ENCODE results near the gene CIART. TPM values are rescaled to one million over a fixed set of nuclear protein-coding genes. Genes with fewer than 3 reads are reported as not detected.

CIART gene
- total RNA-seq, 1 experiment from 2014 or later, result 19.0 TPM

DNA sequence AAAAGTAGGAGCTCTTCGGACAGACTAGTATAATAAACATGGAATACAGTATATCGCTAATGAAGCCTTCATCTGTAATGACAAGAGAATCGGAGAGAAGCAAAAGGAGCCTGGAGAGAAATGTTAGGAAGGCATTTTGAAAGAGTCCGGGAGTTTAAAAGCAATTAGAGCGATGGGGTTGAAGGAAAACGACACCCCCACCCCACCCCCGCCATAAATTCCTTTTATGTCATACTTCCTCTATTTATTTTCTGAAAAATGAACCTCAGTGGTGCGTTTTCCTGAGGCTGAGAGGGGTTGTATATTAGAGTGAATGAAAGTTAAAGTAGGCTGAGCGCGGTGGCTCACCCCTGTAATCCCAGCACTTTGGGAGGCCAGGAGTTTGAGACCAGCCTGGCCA, 12.9 kb upstream of the CIART start:
- H3K79me2 ChIP-seq (ENCODE audit: low read length), result peaks cover 36% of the 10 kb centered on the region
- ATAC-seq (no peak), DNase-seq (no peak)
- H3K4me1 ChIP-seq (ENCODE audit: insufficient read depth, low read length), result peaks cover 14% of the 10 kb centered on the region
- no peaks in the 10 kb centered on the region for H4K20me1 ChIP-seq (ENCODE audit: low read length)
- CTCF ChIA-PET, result interaction anchor here (0.7 to 1.3 kb wide), 2 partner anchors 12 to 13 kb away, joined by 6 read pairs; no protein-coding TSS in a partner anchor
- no peaks in the 10 kb centered on the region for H3K9me2 ChIP-seq (replicated peaks; ENCODE audit: low read length)
- no peaks in the 10 kb centered on the region for H3K9me3 ChIP-seq (ENCODE audit: low read length)
- 0 out of 2 replicates have a peak overlapping the region, but pooled peaks have one; percentile 1 for H3K27ac ChIP-seq (ENCODE audit: low read length)
- intact Hi-C loops (cut with micrococcal nuclease), result loop anchor here (1.0 kb wide), 1 partner anchor 12 kb away; no protein-coding TSS in a partner anchor
- TF ChIP-seq EZH2phosphoT487 (IDR thresholded peaks at IDR 0.05; ENCODE audit: borderline replicate concordance, low read length) (no peak), EZH2 (IDR thresholded peaks at IDR 0.05; ENCODE audit: low read length, unreplicated experiment) (no peak)
- TF ChIP-seq, protein P1, sequence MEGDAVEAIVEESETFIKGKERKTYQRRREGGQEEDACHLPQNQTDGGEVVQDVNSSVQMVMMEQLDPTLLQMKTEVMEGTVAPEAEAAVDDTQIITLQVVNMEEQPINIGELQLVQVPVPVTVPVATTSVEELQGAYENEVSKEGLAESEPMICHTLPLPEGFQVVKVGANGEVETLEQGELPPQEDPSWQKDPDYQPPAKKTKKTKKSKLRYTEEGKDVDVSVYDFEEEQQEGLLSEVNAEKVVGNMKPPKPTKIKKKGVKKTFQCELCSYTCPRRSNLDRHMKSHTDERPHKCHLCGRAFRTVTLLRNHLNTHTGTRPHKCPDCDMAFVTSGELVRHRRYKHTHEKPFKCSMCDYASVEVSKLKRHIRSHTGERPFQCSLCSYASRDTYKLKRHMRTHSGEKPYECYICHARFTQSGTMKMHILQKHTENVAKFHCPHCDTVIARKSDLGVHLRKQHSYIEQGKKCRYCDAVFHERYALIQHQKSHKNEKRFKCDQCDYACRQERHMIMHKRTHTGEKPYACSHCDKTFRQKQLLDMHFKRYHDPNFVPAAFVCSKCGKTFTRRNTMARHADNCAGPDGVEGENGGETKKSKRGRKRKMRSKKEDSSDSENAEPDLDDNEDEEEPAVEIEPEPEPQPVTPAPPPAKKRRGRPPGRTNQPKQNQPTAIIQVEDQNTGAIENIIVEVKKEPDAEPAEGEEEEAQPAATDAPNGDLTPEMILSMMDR (conservative IDR thresholded peaks at IDR 0.05; ENCODE audit: low read depth, low read length), result no peak
- peak overlapping the region; percentile 99 for H3K9ac ChIP-seq (ENCODE audit: low read length)
- H3K4me3 ChIP-seq (ENCODE audit: low read length), result peak overlapping the region; percentile 97
- POLR2A ChIA-PET (ENCODE audit: unreplicated experiment), result no interaction called here
- peak overlapping the region; percentile 96 for H2AFZ ChIP-seq (ENCODE audit: low read length)
- H3K36me3 ChIP-seq (ENCODE audit: low read depth, low read length), result peaks cover 23% of the 10 kb centered on the region; the same call in 1 of the 2 replicates
- H3F3A ChIP-seq (ENCODE audit: low read length, unreplicated experiment), result no peaks in the 10 kb centered on the region
- no peaks in the 10 kb centered on the region for H3K27me3 ChIP-seq (ENCODE audit: low read length)
- BruUV-seq (replicated peaks), result TSS peak; percentile 80
- H3K4me2 ChIP-seq (ENCODE audit: low read length), result peak overlapping the region; percentile 91

DNA sequence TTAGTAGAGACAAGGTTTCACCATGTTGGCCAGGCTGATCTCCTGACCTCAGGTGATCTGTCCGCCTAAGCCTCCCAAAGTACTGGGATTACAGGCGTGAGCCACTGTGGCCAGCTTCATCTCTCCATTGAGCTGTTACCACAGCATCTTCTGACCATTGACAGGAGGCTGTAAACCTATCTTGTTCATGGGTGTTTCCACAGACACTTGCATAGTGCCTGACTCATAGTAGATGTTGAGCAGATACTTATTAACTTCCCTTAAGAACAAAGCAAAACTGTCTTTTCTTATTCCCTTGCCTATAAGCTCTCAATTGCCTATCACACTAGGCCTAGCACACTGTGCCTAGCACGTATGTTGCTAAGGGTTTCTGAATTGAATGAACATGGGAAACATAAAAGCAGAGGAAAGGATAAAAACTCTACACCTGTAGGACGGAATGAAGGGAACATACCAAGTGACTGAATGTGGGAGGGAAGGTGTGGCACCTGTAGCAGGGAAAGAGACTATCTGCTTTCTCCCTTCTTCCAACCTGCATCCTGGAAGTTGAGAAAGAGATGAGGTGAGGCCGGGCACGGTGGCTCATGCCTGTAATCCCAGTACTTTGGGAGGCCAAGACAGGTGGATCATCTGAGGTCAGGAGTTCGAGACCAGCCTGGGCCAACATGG, 10.9 kb upstream of the CIART start:
- DNase-seq (no peak), ATAC-seq (no peak)
- H3K4me2 ChIP-seq (ENCODE audit: low read length), result no peak overlapping the region
- H3K27me3 ChIP-seq (ENCODE audit: low read length), result no peaks in the 10 kb centered on the region
- H3K9me3 ChIP-seq (ENCODE audit: low read length), result no peaks in the 10 kb centered on the region
- no TSS peak for BruUV-seq (replicated peaks)
- H3K36me3 ChIP-seq (ENCODE audit: low read depth, low read length), result peaks cover 7% of the 10 kb centered on the region; the same call in 1 of the 2 replicates
- no peak overlapping the region for H3K27ac ChIP-seq (ENCODE audit: low read length)
- CTCF ChIA-PET, result no interaction called here
- intact Hi-C loops (cut with micrococcal nuclease), result no loop called here
- no peak overlapping the region for H3K9ac ChIP-seq (ENCODE audit: low read length)
- H2AFZ ChIP-seq (ENCODE audit: low read length), result no peak overlapping the region
- POLR2A ChIA-PET (ENCODE audit: unreplicated experiment), result no interaction called here
- no peaks in the 10 kb centered on the region for H3K9me2 ChIP-seq (replicated peaks; ENCODE audit: low read length)
- TF ChIP-seq, protein P1 (conservative IDR thresholded peaks at IDR 0.05; ENCODE audit: low read depth, low read length), result no peak
- TF ChIP-seq EZH2 (IDR thresholded peaks at IDR 0.05; ENCODE audit: low read length, unreplicated experiment) (no peak), EZH2phosphoT487 (IDR thresholded peaks at IDR 0.05; ENCODE audit: borderline replicate concordance, low read length) (no peak)
- peaks cover 14% of the 10 kb centered on the region for H3K4me1 ChIP-seq (ENCODE audit: insufficient read depth, low read length)
- H3K4me3 ChIP-seq (ENCODE audit: low read length), result no peak overlapping the region
- no peaks in the 10 kb centered on the region for H4K20me1 ChIP-seq (ENCODE audit: low read length)
- no peaks in the 10 kb centered on the region for H3F3A ChIP-seq (ENCODE audit: low read length, unreplicated experiment)
- H3K79me2 ChIP-seq (ENCODE audit: low read length), result peaks cover 28% of the 10 kb centered on the region

DNA sequence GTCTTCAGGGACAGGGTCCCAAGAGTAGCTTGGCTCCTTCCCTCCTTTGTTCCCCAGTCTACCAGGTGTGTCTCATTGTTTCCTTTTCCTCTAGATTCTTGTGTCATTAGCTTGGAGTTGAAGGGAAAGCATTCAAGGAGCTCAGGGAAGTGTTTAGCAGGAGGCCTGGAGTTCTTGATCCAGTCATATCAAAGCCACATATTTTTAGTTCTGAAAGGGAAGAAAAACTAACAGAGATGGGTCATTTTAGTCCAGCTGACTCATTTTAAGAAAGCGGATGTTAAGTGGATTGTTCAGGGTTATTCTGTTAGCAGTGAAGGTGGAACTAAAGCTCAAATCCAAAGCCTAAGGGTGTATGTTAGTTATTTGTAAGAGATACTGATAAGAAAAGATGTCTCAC, 9.0 kb upstream of the CIART start:
- ChIA-PET POLR2A (ENCODE audit: unreplicated experiment) (interaction anchor here (0.6 kb wide), 1 partner anchor 662 kb away, joined by 5 read pairs; no protein-coding TSS in a partner anchor), CTCF (interaction anchor here (1.0 kb wide), 1 partner anchor 9 kb away, joined by 6 read pairs; the partner anchor contains the start of gene CIART)
- no peaks in the 10 kb centered on the region for H3K9me2 ChIP-seq (replicated peaks; ENCODE audit: low read length)
- TF ChIP-seq EZH2 (IDR thresholded peaks at IDR 0.05; ENCODE audit: low read length, unreplicated experiment), result no peak
- TF ChIP-seq, protein P1 (conservative IDR thresholded peaks at IDR 0.05; ENCODE audit: low read depth, low read length), result no peak
- TF ChIP-seq EZH2phosphoT487 (IDR thresholded peaks at IDR 0.05; ENCODE audit: borderline replicate concordance, low read length), result no peak
- no peaks in the 10 kb centered on the region for H4K20me1 ChIP-seq (ENCODE audit: low read length)
- H3K4me3 ChIP-seq (ENCODE audit: low read length), result no peak overlapping the region
- H3K4me2 ChIP-seq (ENCODE audit: low read length), result no peak overlapping the region
- no peaks in the 10 kb centered on the region for H3K36me3 ChIP-seq (ENCODE audit: low read depth, low read length)
- H3K9ac ChIP-seq (ENCODE audit: low read length), result no peak overlapping the region
- DNase-seq (no peak), ATAC-seq (no peak)
- no TSS peak for BruUV-seq (replicated peaks)
- peaks cover 5% of the 10 kb centered on the region; the same call in 1 of the 2 replicates for H3K4me1 ChIP-seq (ENCODE audit: insufficient read depth, low read length)
- no peaks in the 10 kb centered on the region for H3F3A ChIP-seq (ENCODE audit: low read length, unreplicated experiment)
- no peaks in the 10 kb centered on the region for H3K27me3 ChIP-seq (ENCODE audit: low read length)
- H3K79me2 ChIP-seq (ENCODE audit: low read length), result peaks cover 9% of the 10 kb centered on the region
- no peak overlapping the region for H2AFZ ChIP-seq (ENCODE audit: low read length)
- intact Hi-C loops (cut with micrococcal nuclease), result no loop called here
- H3K9me3 ChIP-seq (ENCODE audit: low read length), result no peaks in the 10 kb centered on the region
- H3K27ac ChIP-seq (ENCODE audit: low read length), result no peak overlapping the region
